Measurements from ENCODE around the gene MS4A4A.
"Not testable (repeated sequence)": the region's sequence is repeated elsewhere in the genome, so short reads cannot be mapped to it uniquely, and the experiment has no call there.

MS4A4A gene

GRCh38 chr11:60280412-60280811 is at the start of gene MS4A4A:
MS4A4A (plus strand) TSS chr11:60280666; CDS start chr11:60280676, 10 bp downstream.
- DNase-seq: peak; percentile 54

- DNase-seq: no peak
Measured at GRCh38 chr11:60230681-60231080, 49.8 kb upstream of the MS4A4A start.

- no peak for DNase-seq
Measured at GRCh38 chr11:60235321-60235720, 45.1 kb upstream of the MS4A4A start.

- no peak for DNase-seq
Measured at GRCh38 chr11:60240662-60241061, 39.8 kb upstream of the MS4A4A start.

GRCh38 chr11:60241786-60242185 is 38.7 kb upstream of the MS4A4A start:
- no peak for DNase-seq

GRCh38 chr11:60242740-60243239 is 37.7 kb upstream of the MS4A4A start, which contains the start of gene MS4A4E:
MS4A4E (minus strand) TSS chr11:60243137; CDS start chr11:60230055, 13,082 bp downstream.
- DNase-seq: no peak

- DNase-seq: peak; percentile 40
Measured at GRCh38 chr11:60251485-60252212, 28.8 kb upstream of the MS4A4A start.

- no peak for DNase-seq
Measured at GRCh38 chr11:60252213-60253108, 28.0 kb upstream of the MS4A4A start.

GRCh38 chr11:60257956-60258722 is 22.3 kb upstream of the MS4A4A start:
- DNase-seq: no peak

- no peak for DNase-seq
Measured at GRCh38 chr11:60261014-60261413, 19.5 kb upstream of the MS4A4A start.

- no peak for DNase-seq
Measured at GRCh38 chr11:60263402-60263801, 17.1 kb upstream of the MS4A4A start.

- no peak for DNase-seq
Measured at GRCh38 chr11:60264644-60265043, 15.8 kb upstream of the MS4A4A start.

- peak; percentile 42 for DNase-seq
Measured at GRCh38 chr11:60265373-60266214, 14.9 kb upstream of the MS4A4A start.

GRCh38 chr11:60274416-60274815 is 6.0 kb upstream of the MS4A4A start:
- DNase-seq: no peak

- no peak for DNase-seq
Measured at GRCh38 chr11:60281485-60281884, 1.0 kb downstream of the MS4A4A start.

- no peak for DNase-seq
Measured at GRCh38 chr11:60282286-60282685, 1.8 kb downstream of the MS4A4A start.

- not testable (repeated sequence) for DNase-seq
Measured at GRCh38 chr11:60285411-60286126, 5.1 kb downstream of the MS4A4A start.

GRCh38 chr11:60288531-60288930 is 8.1 kb downstream of the MS4A4A start:
- DNase-seq: no peak

- DNase-seq: no peak
Measured at GRCh38 chr11:60292145-60292544, 11.7 kb downstream of the MS4A4A start.

- DNase-seq: no peak
Measured at GRCh38 chr11:60301178-60301577, 20.7 kb downstream of the MS4A4A start.

- not testable (repeated sequence) for DNase-seq
Measured at GRCh38 chr11:60301884-60302283, 21.4 kb downstream of the MS4A4A start.

Data from RPMI8226 (cell line).